ENCODE data around the gene ARL6IP4.

GRCh38 chr12:123028475-123028874 is 48.0 kb downstream of the ARL6IP4 start:
- TF ChIP-seq POLR2A (IDR thresholded peaks at IDR 0.05) = no peak
- no peak for TF ChIP-seq CTCF (IDR thresholded peaks at IDR 0.05)
